NCI-H2227 (cell line): ENCODE results near the gene TAF6L.
"Not testable (repeated sequence)": the region's sequence is repeated elsewhere in the genome, so short reads cannot be mapped to it uniquely, and the experiment has no call there.

Experiments used
- DNase-seq: peaks from one replicate; lab custom pipeline; 2025; ENCODE audit not compliant: unreplicated experiment; lab: John Stamatoyannopoulos, UW

TAF6L gene

DNA sequence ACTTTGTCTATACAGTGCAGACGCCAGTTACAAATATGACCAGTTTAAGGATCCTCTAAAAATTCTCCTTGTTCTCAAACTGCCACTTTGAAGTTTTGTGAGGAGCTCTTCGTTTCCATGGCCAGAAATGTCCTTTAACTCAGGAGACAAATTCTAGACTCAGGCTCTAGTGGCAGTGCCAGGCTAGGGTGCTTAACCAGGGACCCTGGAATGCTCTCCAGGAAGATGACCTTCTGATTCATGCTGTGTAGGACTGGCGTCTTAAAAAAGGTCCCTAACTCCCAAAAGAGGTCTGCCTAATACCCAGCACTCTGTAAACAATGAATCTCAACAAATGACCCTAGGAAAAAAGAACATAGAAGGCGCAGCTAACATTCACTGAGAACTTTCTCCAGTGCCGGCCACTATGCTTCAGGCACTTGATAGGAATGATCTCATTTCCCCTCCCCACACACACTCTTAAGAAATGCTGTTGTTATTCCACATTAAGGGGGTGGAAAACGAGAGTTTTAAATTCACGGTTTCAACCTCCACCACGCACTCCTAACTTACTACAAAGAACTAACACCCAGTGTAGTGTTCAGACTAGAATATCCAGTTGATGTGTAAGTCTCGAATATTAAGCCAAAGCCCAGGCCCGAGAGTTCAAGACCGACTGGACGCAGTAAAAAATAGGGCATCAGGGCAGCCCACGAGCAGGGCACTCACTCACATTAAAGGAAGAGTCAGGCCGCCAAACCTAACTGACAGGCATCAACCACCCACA, 33.3 kb downstream of the TAF6L start:
- DNase-seq: no peak

DNA sequence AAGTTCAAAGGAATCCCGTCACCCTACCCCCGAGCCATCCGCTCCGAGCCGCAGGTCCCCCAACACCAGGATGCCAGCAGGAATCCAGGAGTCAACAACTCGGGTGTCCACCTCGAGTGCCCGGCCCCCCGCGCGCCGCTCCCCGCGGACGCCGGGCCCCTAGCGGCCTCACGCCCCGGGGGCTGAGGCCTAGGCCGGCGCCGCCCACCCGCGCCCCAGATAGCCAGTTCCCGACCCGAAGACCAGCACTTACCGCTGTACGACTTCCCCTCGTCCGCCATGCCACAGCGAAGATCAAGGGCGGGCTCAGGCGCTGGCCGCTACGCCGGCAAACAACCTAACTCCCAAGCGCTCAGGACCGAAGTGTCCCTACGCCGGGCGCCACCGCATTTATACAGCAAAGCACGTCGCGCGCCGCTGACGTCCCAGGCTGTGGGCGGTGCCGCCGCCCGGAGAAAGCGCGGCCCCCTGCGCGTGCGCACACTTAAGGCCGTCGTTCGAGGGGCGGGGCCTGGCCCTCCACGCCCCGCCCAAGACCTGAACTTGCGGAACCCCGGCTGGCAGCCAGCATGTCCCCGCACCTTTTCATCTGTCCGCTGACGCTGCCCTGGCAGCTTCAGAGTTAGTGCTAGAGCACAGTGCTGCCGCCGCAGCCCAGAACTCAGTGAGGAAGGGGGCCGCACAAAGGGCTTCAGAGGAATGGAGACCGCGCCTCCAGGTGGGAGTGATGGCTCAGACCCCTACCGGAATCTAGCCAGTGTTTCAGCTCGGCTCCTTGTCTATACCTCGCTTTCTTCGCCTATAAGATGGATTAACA, 34.1 kb downstream of the TAF6L start, which contains the start of gene NXF1:
NXF1 (minus strand) TSS at position 365 of the 817 bp plus-strand sequence; CDS start at position 281, 84 bp downstream.
- peak; percentile 98 for DNase-seq

DNA sequence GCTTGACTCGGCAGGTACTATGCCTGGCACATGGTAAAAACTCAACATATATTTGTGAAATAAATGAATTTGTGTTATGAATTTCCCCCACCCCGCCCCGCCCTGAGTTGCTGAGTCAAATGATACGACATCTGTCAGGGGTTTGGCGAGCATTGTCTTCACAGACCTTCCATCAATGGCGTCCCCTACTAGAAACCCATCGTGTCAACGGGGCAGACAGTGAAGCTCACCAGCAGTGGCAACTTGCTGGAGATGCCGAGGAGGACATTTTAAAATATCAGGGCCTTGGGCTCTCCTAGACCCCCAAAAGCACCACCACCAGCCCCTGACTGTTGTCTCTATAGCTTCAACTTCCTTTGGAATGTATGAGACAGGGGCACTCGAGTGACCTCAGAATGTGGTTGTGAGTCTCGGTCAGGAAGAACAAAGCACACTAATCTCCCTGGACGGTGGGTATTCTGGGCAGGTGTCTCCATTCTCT, 34.8 kb downstream of the TAF6L start:
- DNase-seq: peak; percentile 59

DNA sequence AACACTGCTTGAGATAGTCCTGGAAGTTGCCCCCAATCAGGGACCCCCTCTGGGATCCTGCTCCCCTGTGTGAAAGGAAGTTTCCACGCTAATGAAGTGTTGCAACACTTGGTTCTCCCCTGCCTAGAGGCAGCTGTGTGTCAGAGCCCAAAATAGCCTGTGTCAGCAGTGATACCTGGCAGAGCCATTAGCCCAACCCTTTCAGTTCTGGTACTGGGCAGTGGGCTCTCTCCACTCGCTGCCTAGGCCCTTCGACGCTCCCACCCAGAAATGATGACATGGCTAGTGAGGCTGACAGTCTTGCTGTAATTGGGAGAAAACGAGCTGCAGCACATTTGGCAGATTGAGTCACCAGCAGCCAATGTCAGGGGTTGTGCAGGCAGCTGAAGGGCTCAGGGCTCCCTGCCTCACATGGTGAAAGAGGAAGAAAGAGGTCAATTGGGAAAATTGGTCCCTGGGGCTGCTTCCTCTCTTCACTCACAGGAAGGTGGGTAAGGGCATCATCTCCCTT, 35.5 kb downstream of the TAF6L start:
- no peak for DNase-seq

DNA sequence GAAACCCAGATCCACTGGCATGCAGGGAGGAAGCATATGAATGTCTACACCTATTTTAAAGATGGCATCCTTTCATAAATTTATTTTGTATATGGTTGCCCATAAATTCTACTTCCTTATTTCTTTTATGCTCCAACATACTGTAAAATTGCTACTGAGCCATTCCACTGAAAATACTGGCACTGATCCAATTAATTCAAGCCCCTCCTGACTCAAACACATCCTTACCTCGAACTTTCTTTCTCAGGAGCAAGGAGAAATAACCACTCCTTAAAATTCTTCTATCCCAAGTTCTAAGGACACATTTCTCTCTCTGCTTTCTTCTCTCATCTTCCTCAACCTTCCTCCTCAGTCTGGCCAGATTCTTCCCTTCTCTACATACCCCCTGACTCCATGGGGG, 39.6 kb downstream of the TAF6L start:
- DNase-seq: no peak

DNA sequence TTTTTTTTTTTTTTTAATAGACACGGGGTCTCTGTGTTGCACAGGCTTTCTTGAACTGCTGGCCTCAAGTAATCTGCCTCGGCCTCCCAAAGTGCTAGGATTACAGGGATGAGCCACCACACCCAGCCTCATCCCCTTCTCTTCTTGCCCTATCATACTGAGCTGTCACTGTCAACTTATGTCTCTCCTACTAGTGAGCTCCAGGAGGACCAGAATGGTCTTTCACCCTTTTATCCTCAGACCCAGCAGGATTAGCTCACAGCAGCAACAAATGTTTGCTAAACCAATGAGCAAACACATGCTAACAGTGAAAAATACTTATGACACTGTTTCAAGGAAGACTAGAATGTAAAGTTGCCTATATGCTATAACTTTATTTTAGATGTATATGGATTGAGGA, 40.5 kb downstream of the TAF6L start:
- no peak for DNase-seq

DNA sequence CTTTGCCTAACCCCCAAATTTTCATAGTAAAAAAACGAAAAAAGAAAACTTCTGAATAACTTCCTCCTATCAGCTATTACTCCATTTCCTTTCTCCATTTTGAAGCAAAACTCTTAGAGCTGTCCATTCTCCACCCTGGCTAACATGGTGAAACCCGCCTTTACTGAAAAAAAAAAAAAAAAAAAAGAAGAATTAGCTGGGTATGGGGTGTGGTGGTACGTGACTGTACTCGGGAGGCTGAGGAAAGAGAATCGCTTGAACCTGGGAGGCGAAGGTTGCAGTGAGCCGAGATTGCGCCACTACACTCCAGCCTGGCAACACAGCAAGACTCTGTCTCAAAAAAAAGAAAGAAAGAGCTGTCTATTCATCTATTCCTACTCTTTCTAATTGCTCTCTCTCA, 45.4 kb downstream of the TAF6L start:
- DNase-seq: no peak

DNA sequence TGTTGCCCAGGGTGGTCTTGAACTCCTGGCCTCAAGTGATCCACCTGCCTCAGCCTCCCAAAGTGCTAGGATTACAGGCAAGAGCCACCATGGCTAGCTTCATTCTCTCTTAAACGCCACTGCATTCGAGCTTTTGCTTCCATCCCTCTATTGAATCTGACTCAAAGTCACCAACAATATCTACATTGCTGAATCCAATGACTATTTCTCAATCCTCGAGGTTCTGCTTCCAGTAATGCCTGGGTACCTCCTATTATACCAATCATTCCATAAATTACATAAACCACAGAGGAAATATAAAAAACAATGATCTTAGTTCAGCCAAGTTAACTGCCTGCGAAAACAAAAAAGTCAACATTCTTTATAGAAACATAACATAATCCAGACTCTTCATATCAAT, 45.9 kb downstream of the TAF6L start:
- no peak for DNase-seq

DNA sequence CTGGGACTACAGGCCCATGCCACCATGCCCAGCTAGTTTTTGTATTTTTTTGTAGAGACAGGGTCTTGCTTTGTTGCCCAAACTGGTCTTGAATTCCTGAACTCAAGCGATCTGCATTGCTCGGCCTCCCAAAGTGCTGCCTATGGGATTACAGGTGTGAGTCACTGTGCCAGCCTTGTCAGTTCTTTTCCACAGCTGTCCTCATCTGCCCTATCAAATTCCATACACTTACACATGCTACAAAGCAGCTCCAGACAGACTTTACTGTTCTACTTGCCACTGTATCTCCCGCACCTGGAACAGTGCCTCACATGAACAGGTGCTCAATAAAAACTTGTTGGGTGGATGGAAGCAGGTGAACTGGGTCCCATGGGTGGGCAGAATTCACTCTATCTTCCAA, 52.5 kb downstream of the TAF6L start:
- DNase-seq: no peak

DNA sequence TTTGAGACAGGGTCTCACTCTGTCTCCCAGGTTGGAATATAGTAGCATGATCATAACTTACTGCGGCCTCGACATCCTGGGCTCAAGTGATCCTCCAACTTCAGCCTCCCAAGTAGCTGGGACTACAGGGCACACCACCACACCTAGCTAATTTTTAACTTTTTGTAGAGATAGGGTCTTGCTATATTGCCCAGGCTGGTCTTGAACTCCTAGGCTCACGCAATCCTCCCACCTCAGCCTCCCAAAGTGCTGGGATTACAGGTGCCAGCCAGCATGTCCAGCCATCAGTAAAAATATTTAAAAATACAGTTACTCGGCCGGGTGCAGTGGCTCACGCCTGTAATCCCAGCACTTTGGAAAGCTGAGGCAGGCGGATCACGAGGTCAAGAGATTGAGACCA, 56.9 kb downstream of the TAF6L start:
- DNase-seq: not testable (repeated sequence)

DNA sequence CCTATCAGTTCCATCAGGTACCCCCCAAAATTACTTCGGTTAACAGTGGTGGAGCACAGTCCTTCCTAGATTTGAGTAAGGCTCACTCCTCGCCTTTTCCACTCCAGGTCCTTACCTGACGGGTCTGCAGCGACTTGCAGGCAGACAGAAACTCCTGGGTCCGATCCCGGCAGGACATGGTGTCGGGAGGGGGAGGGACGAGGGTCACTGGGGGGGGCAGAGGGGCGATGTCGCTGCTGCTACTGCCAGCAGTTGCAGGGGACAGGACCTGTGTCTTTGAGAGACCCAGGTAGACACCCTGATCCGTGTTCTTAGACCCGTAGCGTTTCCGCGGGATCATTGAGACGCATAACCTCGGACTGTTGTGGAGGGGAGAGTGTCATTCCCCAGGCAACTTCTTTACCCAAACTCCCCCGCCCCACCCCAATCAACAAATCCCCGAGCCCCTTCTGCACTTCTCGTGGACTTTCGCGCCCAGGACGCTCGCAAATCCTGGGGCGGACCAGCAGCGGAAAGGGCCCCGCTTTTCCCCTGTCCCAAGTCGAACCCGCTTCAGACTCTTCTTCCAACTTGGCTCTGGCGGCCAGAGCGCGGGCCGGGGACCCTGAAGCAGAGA, 59.8 kb downstream of the TAF6L start:
- peak; percentile 84 for DNase-seq

DNA sequence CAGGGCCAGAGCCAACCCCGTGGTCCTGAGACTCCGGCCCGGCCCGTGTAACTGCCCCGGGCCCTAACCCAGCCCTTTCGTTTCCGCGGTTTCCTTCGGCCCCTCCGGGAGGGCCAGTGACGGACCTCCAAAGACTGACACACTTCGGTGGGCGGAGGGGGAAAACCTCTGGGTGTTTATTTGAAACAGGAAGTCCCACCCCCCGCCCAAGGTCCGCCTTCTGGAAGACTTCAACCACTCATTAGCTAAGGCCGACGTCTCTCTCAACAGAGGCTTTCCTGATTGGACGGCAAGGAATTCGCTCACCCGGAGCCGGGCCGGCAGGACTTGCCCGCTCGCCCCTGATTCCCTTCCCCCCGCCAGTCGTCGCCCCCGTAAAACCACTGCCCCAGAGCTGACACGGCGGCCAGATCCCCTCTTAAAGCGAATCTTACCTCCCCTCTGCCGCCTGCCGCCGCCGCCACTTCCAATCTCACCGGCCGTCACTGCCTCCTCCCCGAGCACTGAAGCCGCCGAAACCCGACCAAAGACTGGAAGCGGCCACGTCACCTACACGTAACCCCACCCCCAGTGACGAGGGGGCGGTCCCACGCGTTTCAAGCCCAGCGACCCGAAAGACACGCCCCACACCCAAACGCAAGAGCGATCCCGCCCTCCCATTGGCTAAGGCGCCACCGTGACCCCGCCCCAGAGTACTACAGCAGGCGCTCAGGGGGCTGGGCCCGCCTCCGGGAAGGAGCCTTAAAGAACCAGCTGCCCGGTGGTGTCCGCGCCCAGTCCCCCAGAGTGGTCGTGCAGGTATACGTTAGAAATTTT, 60.5 kb downstream of the TAF6L start, which contains the start of gene STX5:
STX5 (minus strand) TSS at position 532 of the 816 bp plus-strand sequence. CDS start 808 bp downstream, outside the sequence.
- peak; percentile 99 for DNase-seq

DNA sequence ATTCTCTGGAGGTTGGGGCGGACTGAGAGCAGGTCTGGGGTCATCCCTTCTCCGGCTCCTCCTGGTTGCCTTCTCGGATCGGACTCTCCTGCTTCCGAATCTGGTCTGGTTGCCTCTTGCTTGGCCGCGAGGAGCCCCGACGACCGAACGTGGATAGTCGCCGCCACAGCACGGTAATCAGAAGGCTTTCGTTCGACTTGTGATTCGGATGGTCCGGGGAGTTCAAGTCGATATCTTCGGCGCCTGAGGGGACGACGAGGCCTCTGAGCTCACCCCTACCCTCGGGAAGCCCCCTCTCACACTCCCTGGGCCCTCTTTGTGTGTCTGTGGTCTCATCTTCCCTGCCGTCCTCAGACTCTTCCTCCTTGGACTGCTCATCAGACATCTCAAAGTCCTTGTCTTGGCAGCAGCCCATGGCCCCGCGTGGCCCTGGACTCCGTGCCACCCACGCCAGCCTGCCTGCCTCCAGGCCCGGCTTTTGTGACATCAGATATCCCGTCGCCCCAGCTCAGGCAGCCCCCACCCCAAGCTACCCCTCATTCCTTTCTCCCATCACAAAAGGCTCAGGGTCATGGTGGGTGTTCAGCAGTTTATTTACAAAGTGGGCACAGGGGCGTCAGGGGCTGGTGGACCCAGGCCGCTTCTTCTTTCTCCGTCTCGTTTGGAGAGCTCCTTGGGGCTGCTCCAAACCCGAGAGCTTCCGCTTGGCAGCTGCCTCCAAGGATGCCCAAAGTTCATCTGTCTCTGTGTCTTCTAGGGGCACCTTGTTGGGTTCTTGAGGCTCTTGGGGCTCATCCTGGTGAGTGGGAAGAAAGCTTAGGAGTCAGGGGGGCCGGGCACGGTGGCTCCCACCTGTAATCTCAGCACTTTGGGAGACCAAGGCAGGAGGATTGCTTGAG, 61.4 kb downstream of the TAF6L start, which contains the start of gene TEX54:
TEX54 (minus strand) TSS at position 506 of the 899 bp plus-strand sequence.
- peak; percentile 59 for DNase-seq

DNA sequence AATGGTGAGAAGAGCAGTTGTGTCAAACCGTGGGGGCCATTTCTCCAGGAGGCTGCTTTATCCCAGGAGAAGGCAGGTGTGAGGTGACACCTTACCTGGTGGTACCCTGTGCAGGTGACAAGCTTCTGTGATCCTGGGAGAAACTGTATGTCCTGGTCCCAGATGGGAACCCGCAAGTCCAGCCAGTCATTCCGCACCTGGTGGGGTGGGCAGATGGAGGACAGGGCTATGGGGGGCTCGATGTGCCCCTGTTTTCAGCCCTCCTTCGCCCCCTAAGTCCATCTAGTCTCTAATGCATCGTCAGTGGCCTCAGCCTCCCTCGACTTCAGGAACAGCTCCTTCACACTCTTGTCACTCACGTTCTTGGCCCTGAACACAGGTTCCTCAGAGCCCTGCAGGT, 64.1 kb downstream of the TAF6L start:
- DNase-seq: no peak
